GM18907 (cell line): ENCODE data around the gene XRCC4.
"Not testable (repeated sequence)": the region's sequence is repeated elsewhere in the genome, so short reads cannot be mapped to it uniquely, and the experiment has no call there.

ENCODE experiments used
- ATAC-seq: cut with Tn5 transposase; IDR thresholded peaks from one replicate; pipeline ENCODE4 v1.9.1; 2021; ENCODE audit warnings: mild to moderate bottlenecking, moderate library complexity; ENCODE audit not compliant: unreplicated experiment

The XRCC4 gene

GRCh38 chr5:83107692-83108420 lies 30.5 kb downstream of the XRCC4 start:
- ATAC-seq = no peak

DNA sequence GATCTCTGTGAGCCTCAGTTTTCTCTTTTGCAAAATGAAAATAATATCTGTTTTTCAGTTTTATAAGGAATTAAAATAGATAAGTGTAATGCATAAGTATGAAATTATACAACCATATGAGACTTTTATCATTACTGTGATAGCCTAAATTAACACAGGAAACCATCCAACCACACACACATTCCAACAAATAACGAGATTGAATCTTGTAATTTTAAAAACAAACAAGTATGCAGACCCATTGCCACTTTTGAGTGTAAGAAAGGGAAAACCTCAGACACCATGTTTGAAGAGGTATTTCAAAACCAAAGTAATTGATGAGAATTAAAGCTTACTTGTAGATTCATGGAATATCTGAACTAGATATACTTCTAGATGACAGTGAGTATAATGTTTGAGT lies 32.0 kb downstream of the XRCC4 start:
- ATAC-seq = no peak

DNA sequence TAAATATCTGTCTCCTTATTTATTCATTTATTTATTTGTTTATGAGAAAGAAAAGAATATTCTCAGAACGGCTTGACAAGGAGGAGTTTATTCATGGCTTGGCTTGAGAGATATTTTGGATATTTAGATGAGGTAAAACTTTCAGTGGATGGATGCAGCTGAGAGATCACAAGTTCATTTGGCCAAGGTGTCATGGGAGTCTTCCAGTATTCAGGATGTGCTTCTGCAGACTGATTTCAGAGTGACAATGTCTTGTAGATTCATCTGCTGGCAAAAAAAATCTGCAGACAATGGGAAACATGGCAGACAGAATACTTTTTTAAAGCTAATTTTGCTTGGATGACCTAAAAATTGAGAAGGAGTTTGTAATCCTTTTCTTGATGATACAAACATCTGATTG lies 38.5 kb downstream of the XRCC4 start:
- ATAC-seq = no peak

GRCh38 chr5:83118471-83118870 lies 41.1 kb downstream of the XRCC4 start:
- no peak for ATAC-seq

DNA sequence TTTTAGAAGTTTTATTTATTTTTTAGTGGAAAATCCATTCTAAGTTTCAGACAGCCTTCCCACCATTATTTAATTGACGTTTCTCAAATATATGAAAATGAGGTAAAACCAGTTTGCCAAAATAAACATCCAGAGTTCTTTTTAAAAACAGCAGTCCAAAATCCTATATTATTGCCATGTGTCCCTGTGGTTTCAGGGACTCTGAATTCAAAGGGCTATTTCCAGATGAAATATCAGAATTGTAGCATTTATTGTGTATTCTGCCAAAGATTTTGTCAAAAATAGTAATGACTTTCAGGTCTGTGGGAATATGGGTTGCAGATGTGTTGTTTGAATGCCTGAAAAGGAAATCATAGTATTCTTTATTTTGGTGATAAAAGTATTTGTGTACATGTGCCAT lies 41.6 kb downstream of the XRCC4 start:
- no peak for ATAC-seq

- no peak for ATAC-seq
These were observed 47.2 kb downstream of the XRCC4 start for GRCh38 chr5:83124593-83124992.

DNA sequence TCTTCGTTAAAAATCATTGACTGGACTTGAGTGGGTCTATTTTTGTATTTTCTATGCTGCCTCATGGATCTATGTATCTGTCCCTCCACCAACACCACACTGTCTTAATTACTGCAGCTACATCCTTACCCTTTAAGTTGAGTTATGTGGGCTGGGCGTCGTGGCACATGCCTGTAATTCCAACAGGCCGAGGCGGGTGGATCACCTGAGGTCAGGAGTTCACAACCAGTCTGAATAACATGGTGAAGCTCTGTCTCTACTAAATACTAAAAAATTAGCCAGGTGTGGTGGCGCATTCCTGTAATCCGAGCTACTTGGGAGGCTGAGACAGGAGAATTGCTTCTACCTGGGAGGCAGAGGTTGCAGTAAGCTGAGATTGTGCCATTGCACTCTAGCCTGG lies 48.2 kb downstream of the XRCC4 start:
- ATAC-seq = no peak

- ATAC-seq = no peak
These were observed 49.2 kb downstream of the XRCC4 start for GRCh38 chr5:83126501-83126900.

DNA sequence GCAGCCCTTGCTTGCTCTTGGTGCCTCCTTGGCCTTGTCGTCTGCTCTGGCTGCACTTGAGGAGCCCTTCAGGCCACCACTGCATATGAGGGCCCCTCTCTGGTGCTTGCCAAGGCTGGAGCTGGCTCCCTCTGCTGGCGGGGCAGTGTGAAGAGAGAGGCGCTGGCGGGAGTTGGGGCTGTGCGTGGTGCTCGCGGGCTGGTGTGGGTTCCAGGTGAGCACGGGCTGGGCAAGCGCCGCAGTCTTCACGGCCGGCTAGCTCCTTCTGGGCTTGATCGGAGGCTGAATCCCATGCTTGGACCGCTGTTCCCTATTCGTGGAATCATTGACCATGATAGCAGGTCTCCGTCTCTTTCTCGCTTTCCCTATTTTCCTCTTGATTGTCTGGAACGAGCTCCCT lies 56.5 kb downstream of the XRCC4 start:
- ATAC-seq = no peak

GRCh38 chr5:83142526-83142925 lies 65.2 kb downstream of the XRCC4 start:
- ATAC-seq = no peak

- ATAC-seq = no peak
These were observed 67.9 kb downstream of the XRCC4 start for GRCh38 chr5:83145241-83145640.

GRCh38 chr5:83145882-83146331 lies 68.6 kb downstream of the XRCC4 start:
- no peak for ATAC-seq

GRCh38 chr5:83146441-83146840 lies 69.1 kb downstream of the XRCC4 start:
- no peak for ATAC-seq

- no peak for ATAC-seq
These were observed 70.2 kb downstream of the XRCC4 start for GRCh38 chr5:83147593-83147992.

- no peak for ATAC-seq
These were observed 71.0 kb downstream of the XRCC4 start for GRCh38 chr5:83148370-83148769.

DNA sequence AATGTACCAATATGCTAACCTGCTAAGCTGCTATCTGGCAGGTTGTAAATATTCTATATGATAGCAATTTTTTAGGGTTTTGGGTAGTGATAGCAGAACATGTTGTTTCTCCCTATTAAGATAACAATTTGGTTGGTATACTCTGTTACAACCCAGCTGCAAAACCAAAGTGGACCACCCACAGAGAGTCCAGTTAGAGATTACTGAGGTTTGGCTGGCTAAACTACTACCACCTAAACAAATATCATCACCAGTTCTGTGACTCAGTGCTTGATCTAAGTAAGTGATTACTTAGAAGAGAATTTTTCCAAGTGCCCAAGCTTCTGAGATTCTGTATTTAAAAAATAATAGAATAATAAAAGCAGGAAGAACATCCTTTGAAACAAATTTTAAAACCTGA lies 72.3 kb downstream of the XRCC4 start:
- ATAC-seq = no peak

- no peak for ATAC-seq
These were observed 74.5 kb downstream of the XRCC4 start for GRCh38 chr5:83151821-83152220.

DNA sequence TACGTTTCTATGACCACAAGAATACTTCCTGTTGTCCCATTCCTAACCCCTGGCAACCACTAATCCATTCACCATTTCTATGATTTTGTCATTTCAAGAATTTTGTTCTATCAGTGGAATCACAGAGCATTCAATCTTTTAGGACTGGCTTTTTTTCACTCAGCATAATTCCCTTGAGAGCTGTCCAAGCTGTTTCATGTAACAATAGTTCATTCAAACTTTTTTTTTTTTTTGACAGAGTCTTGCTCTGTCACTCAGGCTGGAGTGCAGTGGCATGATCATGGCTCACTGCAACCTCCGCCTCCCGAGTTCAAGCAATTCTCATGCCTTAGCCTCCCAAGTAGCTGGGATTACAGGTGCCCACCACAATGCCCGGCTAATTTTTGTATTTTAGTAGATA lies 75.6 kb downstream of the XRCC4 start:
- ATAC-seq = not testable (repeated sequence)

DNA sequence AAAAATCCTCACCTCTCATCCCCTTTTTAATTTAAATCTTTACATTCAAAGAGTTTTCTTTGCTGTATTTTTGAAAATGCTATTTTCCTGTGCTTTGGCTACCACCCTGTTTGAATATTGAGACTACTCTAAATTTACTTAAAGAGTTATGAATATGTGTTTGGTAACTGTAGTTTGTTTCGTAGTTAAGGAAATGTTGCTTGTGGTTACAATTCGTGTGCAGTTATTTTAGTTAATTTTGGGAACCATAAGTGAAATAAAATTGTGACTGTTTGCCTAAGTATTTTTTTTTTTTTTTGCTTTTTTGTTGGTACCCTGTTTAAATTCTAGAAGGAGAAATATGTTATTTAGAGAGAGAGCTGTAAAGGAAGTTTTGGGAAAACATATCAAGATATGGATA lies 78.7 kb downstream of the XRCC4 start:
- ATAC-seq = no peak

GRCh38 chr5:83157163-83157562 lies 79.8 kb downstream of the XRCC4 start:
- no peak for ATAC-seq

DNA sequence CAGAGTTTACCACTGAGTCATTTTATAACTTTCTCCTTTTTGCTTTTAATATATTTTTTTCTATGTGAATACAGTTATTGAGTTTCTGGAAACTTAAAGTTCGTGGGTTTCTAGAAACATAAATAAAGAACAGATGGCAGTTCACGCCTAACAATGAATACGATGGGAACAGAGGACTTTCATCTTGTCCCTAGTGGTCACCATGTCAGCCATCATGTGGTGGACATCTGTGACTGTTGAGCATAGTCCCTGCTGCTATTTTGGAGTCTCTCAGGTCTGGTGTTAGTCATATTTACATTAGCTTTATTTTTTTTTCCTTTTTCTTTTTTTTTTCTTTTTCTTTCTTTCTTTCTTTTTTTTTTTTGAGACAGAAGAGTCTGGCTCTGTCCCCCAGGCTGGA lies 85.3 kb downstream of the XRCC4 start:
- ATAC-seq = no peak

GRCh38 chr5:83167538-83167937 lies 90.2 kb downstream of the XRCC4 start:
- no peak for ATAC-seq
